Activated naive CD4-positive, alpha-beta T cell treated with anti-CD3 and anti-CD28 coated beads, Interleukin-2, amount 50 U/mL, for 24 hours (primary cell): Measurements from ENCODE around the gene GRID1.

ENCODE experiments used
- H3K27ac Mint-ChIP-seq: one replicate; pipeline ENCODE4 v1.8.0; 2021; ENCODE audit warnings: mild to moderate bottlenecking, mixed read lengths
- H3K27me3 Mint-ChIP-seq: one replicate; pipeline ENCODE4 v1.8.0; 2021; ENCODE audit warnings: mixed read lengths
- H3K36me3 Mint-ChIP-seq: one replicate; pipeline ENCODE4 v1.8.0; 2021; ENCODE audit warnings: mixed read lengths
- H3K4me1 Mint-ChIP-seq: one replicate; pipeline ENCODE4 v1.8.0; 2021; ENCODE audit warnings: mixed read lengths
- H3K4me3 Mint-ChIP-seq: one replicate; pipeline ENCODE4 v1.8.0; 2021; ENCODE audit warnings: mild to moderate bottlenecking, mixed read lengths
- H3K9me3 Mint-ChIP-seq: one replicate; pipeline ENCODE4 v1.8.0; 2021; ENCODE audit warnings: mixed read lengths

GRID1 gene

DNA sequence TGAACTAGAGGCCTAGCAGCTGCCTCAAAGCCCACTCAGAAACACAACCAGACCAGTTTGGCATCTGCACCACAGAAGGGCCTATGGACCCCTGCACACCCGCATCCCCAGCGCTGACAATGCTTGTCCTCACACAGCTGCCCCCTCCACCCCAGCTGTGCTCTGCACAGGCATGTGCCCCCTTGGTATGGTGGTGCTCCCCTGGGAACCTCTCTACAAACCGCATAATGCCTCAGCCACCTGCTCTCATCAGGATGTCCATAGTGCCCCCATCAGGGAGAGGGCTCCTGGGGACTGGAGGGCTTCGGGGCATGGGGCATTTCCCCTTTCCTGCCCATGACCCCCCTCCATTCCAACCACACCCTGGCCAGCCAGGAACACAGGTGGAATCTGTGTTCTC lies 347.5 kb downstream of the GRID1 start:
- Mint-ChIP-seq H3K27ac (no peak overlapping the region), H3K4me3 (no peak overlapping the region), H3K27me3 (no peaks in the 10 kb centered on the region), H3K9me3 (no peaks in the 10 kb centered on the region), H3K36me3 (no peaks in the 10 kb centered on the region), H3K4me1 (no peaks in the 10 kb centered on the region)

DNA sequence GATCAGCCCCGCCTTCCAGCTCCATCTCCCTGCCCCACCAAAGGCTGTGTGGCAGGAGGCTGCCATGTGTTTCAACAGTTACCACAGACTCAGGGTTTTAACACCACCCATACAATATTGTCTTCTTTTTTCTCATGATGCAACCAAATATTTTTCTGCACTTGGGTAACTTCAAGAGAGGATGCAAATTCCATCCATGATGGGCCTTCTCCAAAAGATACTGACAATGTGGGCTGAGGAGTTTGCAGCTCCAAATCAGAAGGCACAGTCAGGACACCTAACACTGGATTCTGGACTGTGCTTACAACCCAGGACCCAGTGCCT lies 347.9 kb downstream of the GRID1 start:
- Mint-ChIP-seq H3K4me1 (no peaks in the 10 kb centered on the region), H3K27ac (no peak overlapping the region), H3K9me3 (no peaks in the 10 kb centered on the region), H3K4me3 (no peak overlapping the region), H3K36me3 (no peaks in the 10 kb centered on the region), H3K27me3 (no peaks in the 10 kb centered on the region)

DNA sequence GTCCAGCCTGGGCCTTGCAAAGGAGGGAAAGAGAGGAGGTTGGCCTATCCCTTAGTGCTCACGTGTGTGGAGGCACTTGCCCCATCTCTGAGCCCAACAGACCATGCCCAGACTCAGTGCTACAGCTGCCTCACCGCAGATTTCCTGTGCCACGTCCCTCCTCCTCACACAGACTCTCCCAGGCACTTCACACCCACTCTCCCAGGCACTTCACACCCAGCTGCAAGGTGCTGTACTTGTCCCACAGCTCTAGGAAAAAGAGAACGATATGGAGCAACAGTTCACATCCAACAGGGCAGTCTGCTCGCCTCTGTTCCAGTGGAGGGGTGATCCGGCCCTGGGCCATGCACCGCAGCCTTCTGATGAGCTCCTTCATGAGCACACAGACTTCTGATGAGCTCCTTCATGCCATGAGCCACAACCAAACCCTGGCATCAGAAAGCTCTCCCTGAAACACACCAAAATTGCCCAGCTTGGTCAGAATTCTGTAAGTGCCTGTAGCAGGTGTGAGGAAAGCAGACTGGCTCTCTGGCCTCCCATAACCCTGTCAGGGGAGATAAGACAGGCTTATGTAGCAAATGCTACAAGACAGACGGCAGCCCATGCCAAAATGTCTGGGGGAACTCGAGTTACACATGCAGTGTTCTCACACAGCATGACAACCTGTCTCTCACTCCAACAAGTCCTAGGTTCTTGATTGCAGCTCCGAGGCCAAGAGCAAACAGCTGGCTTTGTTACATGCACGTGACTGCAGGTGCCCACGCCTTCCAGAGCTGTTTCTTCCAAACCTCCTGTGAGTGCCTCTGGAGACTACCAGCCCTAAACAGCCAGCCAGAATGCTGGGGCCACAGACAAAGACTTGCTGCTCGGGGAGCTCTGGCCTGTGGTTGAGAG lies 348.5 kb downstream of the GRID1 start:
- H3K4me3 Mint-ChIP-seq: no peak overlapping the region
- no peaks in the 10 kb centered on the region for H3K36me3 Mint-ChIP-seq
- no peaks in the 10 kb centered on the region for H3K9me3 Mint-ChIP-seq
- H3K27me3 Mint-ChIP-seq: no peaks in the 10 kb centered on the region
- no peak overlapping the region for H3K27ac Mint-ChIP-seq
- no peaks in the 10 kb centered on the region for H3K4me1 Mint-ChIP-seq

DNA sequence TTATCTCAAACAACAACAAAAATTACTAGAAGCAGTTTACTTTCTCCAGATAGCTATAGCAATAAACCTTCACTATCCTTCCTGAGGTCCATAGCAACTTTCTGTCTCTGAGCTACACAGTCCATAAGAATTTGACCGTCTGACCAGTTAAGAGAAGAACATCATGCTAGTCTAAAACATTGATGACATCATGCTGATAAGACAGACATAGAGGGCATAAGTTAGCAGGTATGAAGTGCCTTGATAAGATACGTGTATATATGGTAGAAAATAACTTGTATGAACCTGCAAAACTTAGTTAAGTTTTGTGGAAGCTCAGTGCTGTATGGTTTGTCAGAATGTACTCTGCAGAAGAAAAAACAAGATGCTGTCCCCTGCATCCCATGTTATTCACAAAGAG lies 353.0 kb downstream of the GRID1 start:
- Mint-ChIP-seq H3K4me1 (no peaks in the 10 kb centered on the region), H3K27ac (no peak overlapping the region), H3K27me3 (peaks cover 2% of the 10 kb centered on the region), H3K9me3 (no peaks in the 10 kb centered on the region), H3K4me3 (no peak overlapping the region), H3K36me3 (no peaks in the 10 kb centered on the region)

DNA sequence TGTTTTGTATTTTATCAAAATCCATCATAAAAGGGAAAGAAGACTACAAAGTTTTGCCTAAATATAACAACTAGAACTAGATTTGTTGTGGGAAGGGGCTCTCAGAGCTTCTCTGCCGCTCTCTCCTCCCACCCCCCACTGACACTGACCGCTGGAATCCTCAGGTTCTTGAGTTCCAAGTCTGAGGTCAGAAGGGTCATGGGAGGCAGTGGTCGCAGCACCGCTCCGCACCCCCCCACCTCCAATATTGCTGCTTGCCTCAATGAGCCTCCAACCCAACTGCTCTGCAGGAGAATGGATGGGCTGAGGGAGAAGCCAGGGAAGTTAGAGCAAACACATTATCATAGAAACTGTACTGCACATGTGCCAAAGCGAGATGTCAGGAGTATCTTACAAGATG lies 359.4 kb downstream of the GRID1 start:
- H3K4me1 Mint-ChIP-seq: no peaks in the 10 kb centered on the region
- no peaks in the 10 kb centered on the region for H3K36me3 Mint-ChIP-seq
- H3K27me3 Mint-ChIP-seq: peaks cover 10% of the 10 kb centered on the region
- H3K4me3 Mint-ChIP-seq: no peak overlapping the region
- H3K9me3 Mint-ChIP-seq: no peaks in the 10 kb centered on the region
- no peak overlapping the region for H3K27ac Mint-ChIP-seq

DNA sequence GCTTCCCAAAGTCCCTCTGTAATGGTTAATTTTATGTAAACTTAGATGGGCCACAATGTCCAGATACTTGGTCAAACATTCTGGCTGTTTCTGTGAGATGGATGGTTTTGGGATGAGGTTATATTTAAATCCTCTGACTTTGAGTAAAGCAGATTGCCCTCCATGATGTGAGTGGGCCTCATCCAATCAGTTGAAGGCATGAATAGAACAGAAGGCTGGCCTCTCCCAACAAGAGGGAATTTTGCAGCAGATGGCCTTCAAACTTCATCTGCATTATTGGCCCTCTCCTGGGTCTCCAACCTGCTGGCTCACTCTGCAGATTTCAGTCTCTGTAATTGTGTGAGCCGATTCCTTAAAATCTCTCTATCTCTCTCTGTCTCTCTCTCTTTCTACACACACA lies 362.3 kb downstream of the GRID1 start:
- H3K9me3 Mint-ChIP-seq: no peaks in the 10 kb centered on the region
- no peak overlapping the region for H3K4me3 Mint-ChIP-seq
- peaks cover 8% of the 10 kb centered on the region for H3K27me3 Mint-ChIP-seq
- H3K36me3 Mint-ChIP-seq: no peaks in the 10 kb centered on the region
- no peaks in the 10 kb centered on the region for H3K4me1 Mint-ChIP-seq
- no peak overlapping the region for H3K27ac Mint-ChIP-seq

DNA sequence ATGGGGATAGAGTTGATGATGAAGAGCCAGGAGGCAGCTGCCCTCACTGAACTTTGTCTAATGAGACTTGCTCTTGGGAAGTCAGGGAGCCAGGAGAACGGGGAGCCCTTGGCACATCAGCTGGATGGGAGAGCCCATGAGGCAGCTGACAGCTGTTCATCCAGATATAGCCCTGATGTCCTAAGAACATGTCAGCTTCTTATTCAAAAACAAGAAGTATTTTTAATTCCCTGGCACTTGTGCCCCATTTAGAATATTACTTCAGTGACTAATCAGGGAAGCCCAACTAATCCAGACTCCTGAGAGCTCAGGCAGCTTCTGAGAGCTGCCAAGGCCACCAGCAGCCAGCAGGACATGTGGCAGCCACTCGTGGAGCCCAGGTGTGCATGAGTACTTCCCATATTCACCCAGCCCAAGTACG lies 363.4 kb downstream of the GRID1 start:
- no peak overlapping the region for H3K27ac Mint-ChIP-seq
- H3K27me3 Mint-ChIP-seq: peaks cover 8% of the 10 kb centered on the region
- H3K4me3 Mint-ChIP-seq: no peak overlapping the region
- no peaks in the 10 kb centered on the region for H3K9me3 Mint-ChIP-seq
- H3K4me1 Mint-ChIP-seq: no peaks in the 10 kb centered on the region
- no peaks in the 10 kb centered on the region for H3K36me3 Mint-ChIP-seq

DNA sequence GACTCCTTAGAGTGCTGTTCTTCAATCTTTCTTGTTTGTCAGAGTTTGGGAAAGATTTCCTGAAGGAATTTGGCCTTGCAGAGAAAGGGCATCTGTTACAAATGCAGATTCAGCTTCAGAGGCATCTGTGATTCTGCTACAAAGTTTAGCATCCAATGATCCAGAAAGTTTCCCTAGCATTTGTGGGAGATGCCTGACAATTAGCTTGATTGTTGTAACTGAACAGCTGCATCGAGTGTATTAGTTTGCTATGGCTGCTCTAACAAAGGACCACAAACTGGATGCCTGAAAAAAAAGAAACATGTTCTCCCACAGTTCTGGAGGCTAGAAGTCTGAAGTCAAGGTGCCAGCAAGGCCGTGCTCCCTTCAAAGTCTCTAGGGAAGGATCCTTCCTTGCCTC lies 365.1 kb downstream of the GRID1 start:
- no peaks in the 10 kb centered on the region for H3K36me3 Mint-ChIP-seq
- H3K27ac Mint-ChIP-seq: no peak overlapping the region
- H3K4me3 Mint-ChIP-seq: no peak overlapping the region
- no peaks in the 10 kb centered on the region for H3K9me3 Mint-ChIP-seq
- no peaks in the 10 kb centered on the region for H3K4me1 Mint-ChIP-seq
- H3K27me3 Mint-ChIP-seq: peaks cover 6% of the 10 kb centered on the region

DNA sequence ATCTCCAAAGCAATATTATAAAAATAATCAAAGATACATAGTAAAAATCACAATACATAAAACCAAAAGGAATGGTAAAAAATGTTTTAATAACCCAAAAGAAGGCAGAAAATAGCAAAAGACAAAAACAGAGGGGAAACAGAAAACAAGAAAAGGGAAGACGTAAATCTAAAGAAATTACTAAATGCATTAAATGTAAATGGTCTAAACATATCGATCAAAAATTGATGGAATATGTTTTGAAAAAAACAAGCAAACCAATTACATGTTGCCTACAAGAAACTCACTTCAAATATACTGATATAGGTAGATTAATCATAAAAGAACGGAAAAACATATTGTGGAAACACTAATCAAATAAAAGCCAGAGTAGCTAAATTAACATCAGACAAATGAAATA lies 369.1 kb downstream of the GRID1 start:
- Mint-ChIP-seq H3K4me1 (no peaks in the 10 kb centered on the region), H3K27ac (no peak overlapping the region), H3K9me3 (no peaks in the 10 kb centered on the region), H3K4me3 (no peak overlapping the region), H3K27me3 (peaks cover 5% of the 10 kb centered on the region), H3K36me3 (no peaks in the 10 kb centered on the region)

DNA sequence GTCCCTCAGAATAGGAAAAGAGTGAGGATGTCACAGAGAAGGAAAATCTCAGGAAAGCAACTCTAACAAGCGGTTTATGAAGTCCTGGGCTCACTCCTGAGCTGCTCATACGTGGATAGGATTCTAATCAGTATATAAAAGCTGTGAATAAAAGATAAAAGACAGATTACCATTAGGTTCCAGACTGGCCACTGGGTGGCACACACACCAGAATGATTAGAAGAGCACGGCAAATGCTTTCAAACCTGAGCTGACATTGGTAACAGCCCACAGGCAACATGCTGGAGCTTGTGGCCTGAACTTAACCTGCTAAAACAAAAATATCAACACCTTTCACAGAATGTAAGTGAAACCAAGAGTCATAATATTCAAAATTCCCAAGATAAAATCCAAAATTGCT lies 370.8 kb downstream of the GRID1 start:
- Mint-ChIP-seq H3K4me3 (no peak overlapping the region), H3K27me3 (peaks cover 5% of the 10 kb centered on the region), H3K27ac (no peak overlapping the region), H3K36me3 (no peaks in the 10 kb centered on the region), H3K9me3 (no peaks in the 10 kb centered on the region), H3K4me1 (no peaks in the 10 kb centered on the region)

DNA sequence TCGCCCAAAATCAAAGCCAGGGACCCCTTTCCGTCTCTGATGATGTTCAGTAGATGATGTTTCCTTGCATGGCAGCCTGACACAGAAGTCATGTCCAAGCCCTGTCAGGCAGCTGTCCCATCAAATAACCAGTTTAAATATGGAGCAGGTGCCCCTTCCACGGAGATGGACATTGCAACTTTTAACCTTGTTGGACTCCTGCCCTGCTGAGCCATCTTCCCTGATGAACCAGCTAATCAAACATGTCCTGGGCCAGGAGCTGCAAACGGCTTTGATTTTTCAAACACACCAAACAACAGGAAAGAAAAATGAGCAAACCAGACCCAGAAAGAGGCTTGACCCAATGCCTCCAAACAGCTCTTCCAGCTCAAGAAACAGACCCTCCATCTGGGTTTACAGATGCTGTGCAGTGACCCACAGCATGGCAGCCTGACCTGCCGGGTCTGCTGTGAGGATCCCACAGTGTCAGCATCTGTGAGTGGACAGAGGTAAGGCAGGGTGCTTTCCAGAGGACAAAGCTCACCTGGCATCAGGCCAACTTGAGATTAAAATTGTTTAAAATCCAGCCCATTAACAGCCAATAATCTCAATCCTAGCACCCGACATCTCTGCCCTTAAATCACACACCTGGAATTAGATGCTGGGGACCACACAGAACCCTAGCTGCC lies 372.6 kb downstream of the GRID1 start:
- no peak overlapping the region for H3K27ac Mint-ChIP-seq
- no peaks in the 10 kb centered on the region for H3K4me1 Mint-ChIP-seq
- no peak overlapping the region for H3K4me3 Mint-ChIP-seq
- no peaks in the 10 kb centered on the region for H3K36me3 Mint-ChIP-seq
- H3K27me3 Mint-ChIP-seq: peaks cover 5% of the 10 kb centered on the region
- H3K9me3 Mint-ChIP-seq: no peaks in the 10 kb centered on the region

DNA sequence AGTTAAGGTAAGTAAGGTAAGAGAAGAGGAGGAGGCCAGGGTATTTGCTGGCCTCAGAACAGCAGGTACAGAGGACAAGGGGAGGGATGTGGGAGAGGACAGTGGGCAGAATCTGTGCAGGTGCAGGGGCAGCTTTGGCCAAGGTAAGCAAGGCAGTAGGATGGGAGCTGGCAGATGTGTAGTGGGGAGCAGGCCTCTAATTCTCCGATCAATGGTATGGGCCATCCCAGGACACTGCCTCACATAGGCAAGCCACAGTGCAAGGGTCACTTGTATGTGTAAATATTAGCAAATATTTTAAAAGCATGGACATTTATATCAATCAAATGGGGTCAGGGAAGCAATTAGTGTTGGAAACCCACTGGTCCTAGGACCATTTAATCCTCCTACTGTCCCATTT lies 373.5 kb downstream of the GRID1 start:
- no peaks in the 10 kb centered on the region for H3K9me3 Mint-ChIP-seq

DNA sequence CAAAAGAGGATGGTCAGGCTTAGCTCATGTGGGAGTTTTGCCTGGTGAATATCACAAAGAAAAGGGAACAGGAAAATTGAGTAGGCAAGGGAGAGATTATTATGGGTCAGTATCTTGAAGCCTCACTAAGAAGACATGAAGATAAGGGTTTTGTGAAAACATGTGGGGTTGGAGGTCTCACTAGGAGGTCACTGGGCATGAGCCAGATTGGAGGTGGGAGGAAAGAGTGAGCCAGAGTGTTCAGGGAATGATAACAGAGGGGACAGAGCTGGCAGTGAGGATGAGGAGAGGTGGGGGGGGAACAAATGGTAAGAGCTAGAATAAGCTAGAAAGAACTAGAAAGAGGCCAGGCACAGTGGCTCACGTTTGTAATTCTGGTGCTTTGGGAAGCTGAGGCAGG lies 374.3 kb downstream of the GRID1 start:
- Mint-ChIP-seq H3K4me1 (no peaks in the 10 kb centered on the region), H3K4me3 (no peak overlapping the region), H3K27ac (no peak overlapping the region), H3K36me3 (no peaks in the 10 kb centered on the region), H3K27me3 (peaks cover 9% of the 10 kb centered on the region), H3K9me3 (no peaks in the 10 kb centered on the region)

More for the DNA sequence above, 373.5 kb downstream of the GRID1 start:
- Mint-ChIP-seq H3K27me3 (peaks cover 7% of the 10 kb centered on the region), H3K27ac (no peak overlapping the region), H3K4me1 (no peaks in the 10 kb centered on the region), H3K4me3 (no peak overlapping the region), H3K36me3 (no peaks in the 10 kb centered on the region)

DNA sequence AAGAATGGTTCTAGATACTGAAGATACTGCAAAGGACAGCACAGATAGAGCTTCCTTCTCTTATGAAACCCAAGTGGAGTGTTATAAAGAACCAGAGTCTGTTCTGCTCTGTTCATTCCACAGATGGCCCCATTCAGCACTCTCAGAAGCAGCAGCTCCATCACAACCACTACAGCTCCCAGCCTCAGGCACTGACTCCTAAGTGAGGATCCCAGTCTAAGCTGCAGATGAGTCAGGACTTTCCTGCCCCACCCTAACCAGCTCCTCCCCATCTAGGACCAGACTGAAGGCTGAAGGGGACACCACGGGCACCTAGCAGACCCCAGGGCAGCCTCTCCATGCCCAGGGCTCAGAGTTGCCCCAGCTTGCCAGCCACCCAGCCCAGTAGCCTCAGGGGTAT lies 379.8 kb downstream of the GRID1 start:
- H3K9me3 Mint-ChIP-seq: no peaks in the 10 kb centered on the region
- H3K36me3 Mint-ChIP-seq: no peaks in the 10 kb centered on the region
- no peak overlapping the region for H3K27ac Mint-ChIP-seq
- H3K4me1 Mint-ChIP-seq: no peaks in the 10 kb centered on the region
- H3K4me3 Mint-ChIP-seq: no peak overlapping the region
- H3K27me3 Mint-ChIP-seq: peaks cover 9% of the 10 kb centered on the region

DNA sequence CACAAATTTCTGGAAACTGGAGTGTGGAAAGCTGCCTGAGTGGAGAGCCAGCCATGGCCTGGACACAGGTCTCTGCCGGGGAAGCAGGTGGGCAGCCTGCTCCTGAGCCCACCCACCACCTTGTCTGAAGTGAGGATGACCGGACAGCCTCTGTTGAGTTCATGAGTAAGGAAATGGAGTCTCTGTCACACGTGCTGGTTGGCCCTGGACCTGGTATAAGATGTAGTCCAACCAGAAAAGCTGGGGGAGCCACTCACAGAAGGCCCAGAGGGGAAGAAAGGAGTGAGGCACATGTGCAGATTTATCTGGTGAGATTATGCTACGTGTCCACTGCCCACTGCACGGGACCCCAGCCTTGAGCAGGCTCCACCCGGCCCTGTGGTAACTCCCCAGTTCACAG lies 383.5 kb downstream of the GRID1 start:
- Mint-ChIP-seq H3K27ac (no peak overlapping the region), H3K36me3 (no peaks in the 10 kb centered on the region), H3K27me3 (peaks cover 7% of the 10 kb centered on the region), H3K4me3 (no peak overlapping the region), H3K9me3 (no peaks in the 10 kb centered on the region), H3K4me1 (no peaks in the 10 kb centered on the region)

DNA sequence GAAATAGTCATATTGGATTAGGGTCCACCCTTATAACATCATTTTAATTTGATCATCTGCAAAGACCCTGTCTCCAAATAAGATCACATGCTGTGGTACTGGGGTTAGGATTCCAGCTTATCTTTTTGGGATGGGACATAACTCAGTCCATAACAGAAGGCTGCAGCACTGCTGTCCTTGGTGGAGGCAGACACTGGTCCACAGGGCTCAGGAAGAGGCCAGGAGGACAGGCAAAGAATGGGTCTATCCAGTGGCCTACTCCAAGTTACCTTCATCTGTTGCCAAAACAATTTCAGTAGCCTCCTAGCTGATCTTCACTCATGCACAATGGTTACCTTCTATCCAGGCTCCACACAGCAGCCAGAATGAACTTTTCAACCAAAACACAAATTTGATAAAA lies 387.0 kb downstream of the GRID1 start:
- Mint-ChIP-seq H3K4me3 (no peak overlapping the region), H3K9me3 (no peaks in the 10 kb centered on the region), H3K27ac (no peak overlapping the region), H3K27me3 (peaks cover 5% of the 10 kb centered on the region), H3K4me1 (no peaks in the 10 kb centered on the region), H3K36me3 (no peaks in the 10 kb centered on the region)
